Measurements from ENCODE around the gene UBE2H.
"Not testable (repeated sequence)": the region's sequence is repeated elsewhere in the genome, so short reads cannot be mapped to it uniquely, and the experiment has no call there.

UBE2H gene

DNA sequence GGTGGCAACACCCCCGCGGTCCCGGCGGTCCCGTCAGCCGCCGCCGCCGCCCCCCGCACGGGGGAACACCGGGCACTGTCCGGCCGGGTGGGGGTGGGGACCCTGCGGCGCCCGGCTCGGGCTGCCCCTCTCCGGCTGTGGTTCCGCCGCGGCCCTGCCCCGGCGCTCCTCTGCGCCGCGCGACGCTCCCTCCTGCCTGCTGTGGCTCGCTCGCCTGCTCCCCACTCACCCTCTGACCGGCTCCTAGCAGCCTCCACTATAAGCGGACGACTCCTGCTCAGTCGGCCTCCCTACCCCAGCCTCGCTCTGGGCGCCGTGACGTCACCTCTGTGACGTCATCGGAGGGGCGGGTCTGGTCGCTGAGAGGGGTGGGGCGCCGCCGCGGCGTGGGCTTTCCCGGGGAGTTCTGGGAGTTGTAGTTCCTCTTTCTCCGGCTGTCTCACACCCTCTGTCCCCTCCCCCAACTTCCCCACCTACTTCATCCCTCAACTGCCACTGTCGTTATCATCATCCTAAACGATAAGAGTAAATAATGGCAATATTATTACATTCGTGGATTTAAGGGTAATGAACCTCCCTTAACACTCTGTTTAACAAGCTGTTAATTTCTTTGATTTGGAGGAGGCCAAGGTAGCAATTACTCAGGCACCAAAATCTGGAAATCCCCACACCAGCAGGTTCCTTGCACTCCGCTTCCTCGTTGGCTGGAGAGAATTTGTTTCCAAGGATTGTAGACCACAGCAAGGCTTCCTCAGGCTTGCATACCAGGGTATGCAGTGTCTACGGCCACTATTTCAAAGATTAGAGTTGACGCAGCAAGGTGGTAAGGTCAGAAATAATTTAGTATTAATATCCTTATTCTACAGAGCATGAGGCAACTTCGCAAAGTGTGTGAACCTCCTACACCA, at the start of gene UBE2H:
TSS of gene UBE2H (minus strand) at position 308 of the 908 bp plus-strand sequence. CDS start 405 bp downstream, outside the sequence.
- DNase-seq (ENCODE audit: low read depth), result peak; percentile 92

DNA sequence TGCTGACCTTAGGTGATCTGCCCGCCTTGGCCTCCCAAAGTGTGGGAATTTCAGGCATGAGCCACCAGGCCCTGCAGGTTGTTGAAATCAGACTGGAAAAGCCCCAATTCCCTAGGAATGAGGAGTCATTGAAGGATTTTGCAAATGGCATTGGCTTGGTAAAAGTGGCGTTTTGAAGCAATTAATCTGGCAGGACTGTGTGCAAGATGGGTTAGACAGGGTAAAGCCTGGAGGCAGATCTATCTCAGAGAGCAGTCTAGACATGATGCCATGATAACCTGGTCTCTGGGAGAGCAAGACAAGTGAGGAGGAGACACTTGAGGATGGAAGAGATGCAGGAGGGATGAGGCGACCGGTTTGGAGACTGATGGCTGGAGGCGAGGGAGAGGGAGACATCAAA, 45.7 kb upstream of the UBE2H start:
- no peak for DNase-seq (ENCODE audit: low read depth)

GRCh38 chr7:129997285-129997684, 44.5 kb upstream of the UBE2H start:
- no peak for DNase-seq (ENCODE audit: low read depth)

GRCh38 chr7:129993275-129993674, 40.5 kb upstream of the UBE2H start:
- DNase-seq (ENCODE audit: low read depth), result no peak

- DNase-seq (ENCODE audit: low read depth), result no peak
These were observed 37.8 kb upstream of the UBE2H start for GRCh38 chr7:129990403-129991192.

DNA sequence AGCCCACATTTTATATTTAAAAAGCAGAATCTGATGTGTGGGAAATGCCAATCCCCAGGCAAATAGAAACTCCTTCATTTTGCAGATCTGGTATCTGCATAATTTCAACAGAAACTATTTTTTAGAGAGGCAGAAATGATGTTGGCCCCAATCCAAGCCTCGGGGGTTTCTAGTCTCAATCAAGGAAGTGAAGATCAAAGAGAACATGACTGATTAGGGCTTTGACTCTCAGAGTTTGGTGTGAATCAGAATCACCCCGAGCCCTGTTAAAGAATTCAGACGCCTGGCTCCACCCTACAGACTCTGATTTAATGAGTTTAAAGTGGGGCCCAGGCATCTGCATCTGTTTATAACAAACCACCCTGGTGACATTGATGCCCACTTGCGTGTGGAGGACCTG, 36.7 kb upstream of the UBE2H start:
- DNase-seq (ENCODE audit: low read depth), result no peak

GRCh38 chr7:129986600-129986999, 33.8 kb upstream of the UBE2H start:
- no peak for DNase-seq (ENCODE audit: low read depth)

DNA sequence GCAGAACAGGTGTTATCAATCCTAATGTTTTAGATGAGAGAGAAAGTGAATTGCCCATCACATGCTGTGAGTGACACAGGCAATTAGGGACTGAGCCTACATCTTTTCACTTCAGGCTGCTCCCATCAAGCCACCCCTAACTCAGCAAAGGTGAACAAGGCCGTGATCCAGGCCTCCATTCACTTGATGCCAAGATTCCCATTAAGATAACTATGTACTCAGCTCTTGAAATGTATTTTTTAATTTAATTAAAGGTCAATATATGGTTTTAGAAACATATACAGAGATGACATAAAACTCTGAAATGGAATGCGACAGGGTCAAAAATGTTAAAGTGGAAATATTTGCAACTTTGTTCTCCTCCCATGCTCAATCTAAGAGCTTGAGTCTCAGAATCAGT, 27.9 kb upstream of the UBE2H start:
- DNase-seq (ENCODE audit: low read depth), result no peak

DNA sequence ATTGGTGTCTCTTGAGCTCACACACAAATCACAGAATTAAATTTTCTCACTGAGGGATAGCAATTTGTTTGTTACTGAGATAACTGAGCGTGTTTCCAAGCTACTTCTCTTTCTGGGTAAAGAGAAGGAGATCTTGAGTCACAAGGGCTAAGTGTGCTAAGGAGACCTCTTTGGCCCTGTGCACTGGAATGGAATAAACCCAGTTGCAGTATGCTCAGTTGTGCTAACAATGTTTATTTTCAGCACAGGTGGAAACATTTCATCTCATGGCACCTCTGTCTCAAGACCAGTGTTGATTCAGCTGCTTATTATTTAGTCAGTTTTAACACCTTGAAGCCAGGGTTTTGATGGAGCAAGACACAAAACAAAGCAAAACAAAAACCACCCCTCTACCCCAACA, 22.5 kb upstream of the UBE2H start:
- no peak for DNase-seq (ENCODE audit: low read depth)

- no peak for DNase-seq (ENCODE audit: low read depth)
These were observed 18.1 kb upstream of the UBE2H start for GRCh38 chr7:129970816-129971215.

DNA sequence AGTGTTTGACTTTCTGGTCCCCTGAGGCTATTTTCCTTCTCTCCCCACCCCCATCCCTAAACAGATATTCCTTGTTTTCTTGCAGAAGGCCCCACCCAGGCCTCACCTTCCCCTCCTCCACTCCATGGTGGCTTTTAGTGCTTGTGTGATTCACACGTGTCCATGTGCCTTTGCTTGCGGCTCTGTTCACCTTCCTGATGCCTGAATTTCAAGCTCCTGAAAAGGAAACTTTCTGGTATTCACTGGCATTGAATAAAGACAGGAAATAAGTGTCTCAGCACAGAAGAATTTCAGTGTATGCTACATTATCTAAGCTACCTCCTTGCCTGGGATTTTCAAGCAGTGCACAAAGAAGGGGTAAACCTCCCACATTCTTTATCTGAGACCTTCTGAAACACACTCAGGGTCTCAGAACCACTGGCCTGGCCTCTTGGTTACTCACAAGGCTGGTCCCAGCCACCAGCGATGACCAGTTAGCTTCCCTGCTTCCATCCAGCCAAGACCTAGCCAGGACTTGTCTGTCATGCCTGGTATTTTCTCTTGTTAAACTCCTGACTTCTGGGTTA, 17.2 kb upstream of the UBE2H start:
- no peak for DNase-seq (ENCODE audit: low read depth)

DNA sequence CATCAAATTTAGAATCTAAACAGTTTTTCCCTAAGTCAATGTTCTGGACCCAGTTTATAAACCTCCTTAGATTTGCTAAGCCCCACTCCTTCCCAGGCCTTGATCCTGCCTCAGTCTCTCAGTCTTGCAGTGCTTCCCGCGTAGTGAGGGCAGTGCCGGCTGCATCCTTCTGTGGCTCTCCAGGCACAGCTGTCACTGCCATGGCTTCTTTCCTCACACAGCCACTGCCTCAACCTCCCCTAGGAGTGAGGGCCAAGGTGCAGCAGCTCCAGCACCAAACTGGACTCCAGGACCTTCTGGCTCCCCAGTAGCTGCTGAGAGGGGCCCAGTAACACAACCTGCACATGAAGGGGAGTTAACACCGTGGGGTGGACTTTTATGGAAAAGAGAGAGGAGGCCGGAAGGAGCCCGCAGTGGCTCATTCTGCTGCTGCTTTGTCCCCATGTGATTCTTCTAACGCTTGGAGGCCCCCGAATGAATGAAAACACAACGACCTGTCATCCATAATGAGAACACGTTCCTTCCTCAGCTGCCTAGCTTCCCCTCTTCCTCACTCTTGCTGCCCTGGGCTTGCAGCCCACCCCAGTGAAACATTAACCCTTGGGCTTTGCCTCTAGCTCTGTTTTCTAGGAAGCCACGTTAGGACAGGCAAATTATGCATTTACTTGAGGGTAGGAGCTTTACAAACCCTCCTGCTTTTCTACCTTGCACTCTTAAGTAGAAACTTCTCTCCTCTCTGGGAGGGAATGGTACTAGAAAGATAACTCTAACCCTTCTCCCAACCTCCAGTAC, 16.0 kb upstream of the UBE2H start:
- DNase-seq (ENCODE audit: low read depth), result no peak

GRCh38 chr7:129960204-129960475, 7.4 kb upstream of the UBE2H start:
- not testable (repeated sequence) for DNase-seq (ENCODE audit: low read depth)

DNA sequence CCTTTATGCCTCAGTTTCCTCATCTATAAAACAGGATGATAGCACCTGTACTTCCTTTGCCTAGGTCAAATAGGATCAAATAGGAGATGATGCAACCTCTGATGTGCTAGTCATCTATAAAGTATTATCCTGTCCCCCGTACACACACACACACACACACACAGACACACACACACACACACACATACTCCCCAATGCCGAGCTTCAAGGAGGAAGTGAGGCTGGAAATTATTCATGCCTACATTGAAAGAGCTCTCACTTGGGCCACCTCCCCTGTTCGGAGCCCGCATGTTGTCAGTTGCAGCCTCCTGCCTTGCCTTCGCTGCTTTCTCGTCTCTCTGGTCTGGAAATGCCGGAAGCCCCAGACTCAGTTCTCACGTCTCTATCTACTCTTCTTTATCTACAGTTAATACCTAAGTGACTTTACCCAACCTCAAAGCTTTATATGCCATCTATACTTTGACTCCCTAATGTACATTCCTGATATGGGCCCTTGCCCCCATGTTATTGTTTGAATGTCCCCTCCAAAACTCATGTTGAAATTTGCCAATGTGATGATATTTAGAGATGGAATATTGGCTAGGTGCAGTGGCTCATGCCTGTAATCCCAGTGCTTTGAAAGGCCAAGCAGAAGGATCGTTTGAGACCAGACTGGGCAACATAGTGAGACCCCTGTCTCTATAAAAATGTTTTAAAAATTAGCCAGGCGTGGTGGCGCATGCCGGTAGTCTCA, 6.9 kb upstream of the UBE2H start:
- no peak for DNase-seq (ENCODE audit: low read depth)

DNA sequence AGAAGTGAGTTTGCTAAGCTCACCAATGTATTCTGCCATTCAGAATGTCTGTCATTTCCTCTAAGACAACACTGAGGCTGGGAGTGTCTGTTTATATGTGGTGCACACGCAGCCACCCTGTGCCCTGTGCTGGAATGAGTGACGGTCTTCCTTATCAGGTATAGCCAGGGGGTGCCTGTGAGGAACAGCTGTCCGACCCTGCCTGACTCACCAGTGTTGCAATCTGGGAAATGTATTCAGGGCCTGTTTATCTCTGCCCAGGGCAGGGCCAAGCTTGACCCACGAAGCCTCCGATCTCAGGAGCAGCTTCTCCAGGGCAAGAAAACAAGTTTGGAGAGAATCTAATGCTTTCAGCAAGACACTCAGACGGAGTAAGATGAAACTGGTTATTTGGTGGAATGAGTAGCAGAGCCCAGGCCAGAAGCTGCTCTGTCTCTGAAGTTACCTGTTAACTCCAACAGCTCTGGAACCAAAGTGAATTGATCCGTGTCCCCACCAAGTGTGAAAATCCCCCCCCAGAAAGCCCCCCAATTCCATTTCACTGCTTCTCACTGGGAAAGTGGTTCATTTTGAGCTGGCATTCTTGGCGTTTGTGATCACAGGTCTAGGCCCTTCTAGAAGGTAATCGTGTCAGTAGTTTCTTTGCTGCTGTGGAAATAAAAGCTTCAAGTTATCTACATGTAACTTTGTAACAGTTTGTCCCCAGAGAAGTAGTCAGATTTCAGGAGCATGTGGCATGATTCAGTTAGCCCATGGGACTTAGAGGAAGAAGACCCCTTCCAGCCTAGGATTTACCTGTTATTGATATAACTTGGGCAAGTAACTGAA, 6.1 kb upstream of the UBE2H start:
- no peak for DNase-seq (ENCODE audit: low read depth)

DNA sequence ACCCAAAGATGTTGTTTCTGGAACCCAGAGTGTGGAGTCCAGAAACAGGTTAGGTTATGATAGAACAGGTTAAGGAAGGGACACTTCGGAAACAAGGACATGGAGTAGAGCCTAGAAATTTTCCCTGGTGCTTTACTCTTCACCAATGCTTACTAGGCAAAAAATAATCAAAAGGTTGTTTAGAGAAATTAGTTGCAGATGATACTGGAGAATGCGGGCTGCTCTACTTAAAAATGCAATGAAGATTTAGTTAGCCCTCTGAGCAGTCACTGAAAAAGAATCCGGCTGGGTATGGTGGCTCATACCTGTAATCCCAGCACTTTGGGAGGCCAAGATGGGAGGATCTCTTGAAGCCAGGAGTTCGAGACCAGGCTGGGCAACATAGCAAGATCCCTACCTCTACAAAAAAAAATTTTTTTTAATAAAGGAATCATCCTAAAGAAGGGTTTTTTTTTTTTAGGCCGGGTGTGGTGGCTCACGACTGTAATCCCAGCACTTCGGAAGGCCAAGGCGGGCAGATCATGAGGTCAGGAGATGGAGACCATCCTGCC, 3.3 kb upstream of the UBE2H start:
- DNase-seq (ENCODE audit: low read depth), result no peak

GRCh38 chr7:129952086-129952652, 591 bp downstream of the UBE2H start:
- DNase-seq (ENCODE audit: low read depth), result peak; percentile 11

DNA sequence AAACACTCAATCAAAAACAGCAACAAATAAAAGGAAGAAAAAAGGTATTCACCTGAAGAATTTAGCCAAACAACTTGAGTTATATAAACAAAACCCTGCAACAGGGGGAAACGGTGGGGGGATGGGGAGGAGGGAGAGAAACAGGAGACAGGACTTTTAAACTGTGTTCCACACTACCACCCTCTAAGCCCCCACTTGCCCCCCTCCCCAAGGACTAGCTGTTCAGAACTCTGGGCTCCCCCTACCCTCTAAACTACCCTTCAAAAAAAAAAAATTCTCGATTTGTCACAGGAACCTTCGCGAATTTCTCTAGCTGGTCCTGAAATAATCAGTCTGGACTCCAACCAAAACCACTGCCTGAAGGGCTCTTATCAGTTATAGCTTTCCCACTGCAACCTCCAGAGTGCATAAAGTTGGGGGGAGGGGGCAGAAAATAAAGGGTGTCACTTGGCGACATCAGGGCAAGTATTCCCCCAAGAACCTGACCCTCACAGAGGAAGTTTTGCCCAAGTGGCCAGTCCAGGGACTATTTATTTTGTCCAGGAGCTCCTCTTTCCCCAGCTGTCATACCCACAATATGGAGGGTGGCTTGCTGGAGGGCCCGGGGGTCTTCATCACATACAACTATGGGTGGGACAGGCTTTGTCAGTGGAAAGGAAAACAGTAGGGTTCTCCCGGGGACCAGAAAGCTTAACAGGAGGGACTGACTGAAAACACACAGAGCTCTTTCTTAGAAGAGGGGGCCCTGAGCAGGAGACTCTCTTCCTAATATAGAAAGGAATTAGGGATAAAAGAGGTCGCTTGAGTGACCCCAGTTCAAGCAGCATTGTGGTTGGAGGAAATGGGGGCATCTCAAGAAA, 1.3 kb downstream of the UBE2H start:
- no peak for DNase-seq (ENCODE audit: low read depth)

GRCh38 chr7:129950933-129951225, 1.9 kb downstream of the UBE2H start:
- no peak for DNase-seq (ENCODE audit: low read depth)
